Neural progenitor cell (in vitro differentiated cells): ENCODE data around the gene PSMD14.

Experiments
- EZH2 ChIP-seq: fragments of 200-600 bp; sonication (generic); IDR thresholded peaks from 2 replicates; pipeline ENCODE4 v1.6.1; 2017; ENCODE audit warnings: antibody characterized with exemption, mild to moderate bottlenecking, moderate library complexity
- TF ChIP-seq, protein P1 (sequence below): fragments of 200-600 bp; sonication (generic); IDR thresholded peaks from 2 replicates; pipeline ENCODE4 v1.5.1; 2017; ENCODE audit warnings: antibody characterized with exemption, mild to moderate bottlenecking

DNA sequence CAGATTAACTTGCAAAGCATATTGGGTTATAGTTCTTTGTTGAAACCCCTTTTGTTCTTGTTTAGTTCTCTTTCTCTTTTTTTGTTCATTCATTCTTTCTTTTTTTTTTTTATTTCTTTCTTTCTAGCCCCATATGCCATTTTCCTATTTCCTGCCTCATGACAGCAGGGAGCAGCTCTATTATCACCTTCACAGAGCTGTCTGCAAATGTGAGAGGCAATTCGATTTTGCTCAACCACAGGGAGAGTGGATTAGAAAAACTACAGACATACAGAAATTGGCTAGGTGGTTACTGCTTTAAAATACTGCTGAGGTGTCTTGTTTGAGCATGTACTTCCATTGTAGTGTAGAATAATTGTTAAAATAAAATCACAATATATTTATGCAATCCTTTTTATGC lies 63.6 kb downstream of the PSMD14 start:
- TF ChIP-seq, protein P1, sequence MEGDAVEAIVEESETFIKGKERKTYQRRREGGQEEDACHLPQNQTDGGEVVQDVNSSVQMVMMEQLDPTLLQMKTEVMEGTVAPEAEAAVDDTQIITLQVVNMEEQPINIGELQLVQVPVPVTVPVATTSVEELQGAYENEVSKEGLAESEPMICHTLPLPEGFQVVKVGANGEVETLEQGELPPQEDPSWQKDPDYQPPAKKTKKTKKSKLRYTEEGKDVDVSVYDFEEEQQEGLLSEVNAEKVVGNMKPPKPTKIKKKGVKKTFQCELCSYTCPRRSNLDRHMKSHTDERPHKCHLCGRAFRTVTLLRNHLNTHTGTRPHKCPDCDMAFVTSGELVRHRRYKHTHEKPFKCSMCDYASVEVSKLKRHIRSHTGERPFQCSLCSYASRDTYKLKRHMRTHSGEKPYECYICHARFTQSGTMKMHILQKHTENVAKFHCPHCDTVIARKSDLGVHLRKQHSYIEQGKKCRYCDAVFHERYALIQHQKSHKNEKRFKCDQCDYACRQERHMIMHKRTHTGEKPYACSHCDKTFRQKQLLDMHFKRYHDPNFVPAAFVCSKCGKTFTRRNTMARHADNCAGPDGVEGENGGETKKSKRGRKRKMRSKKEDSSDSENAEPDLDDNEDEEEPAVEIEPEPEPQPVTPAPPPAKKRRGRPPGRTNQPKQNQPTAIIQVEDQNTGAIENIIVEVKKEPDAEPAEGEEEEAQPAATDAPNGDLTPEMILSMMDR = no peak
- TF ChIP-seq EZH2 = no peak
